PFSK-1 (cell line): ENCODE results near the gene SDHA.

Source experiments
- POLR2AphosphoS5 ChIP-seq: IDR thresholded peaks from 2 replicates; pipeline ENCODE4 v1.6.1; 2012; ENCODE audit warnings: low read depth, mild to moderate bottlenecking, control low read depth, low read length, moderate library complexity
- TAF1 ChIP-seq: IDR thresholded peaks from 2 replicates; pipeline ENCODE4 v1.6.1; 2012; ENCODE audit warnings: low read length, control low read depth, borderline replicate concordance; ENCODE audit not compliant: insufficient read depth

GRCh38 chr5:213803-214395, 4.2 kb upstream of the SDHA start:
- TF ChIP-seq POLR2AphosphoS5: no peak
- TF ChIP-seq TAF1: no peak
